Measurements from ENCODE around the gene IQCE.
"Not testable (repeated sequence)": the region's sequence is repeated elsewhere in the genome, so short reads cannot be mapped to it uniquely, and the experiment has no call there.

The IQCE gene

DNA sequence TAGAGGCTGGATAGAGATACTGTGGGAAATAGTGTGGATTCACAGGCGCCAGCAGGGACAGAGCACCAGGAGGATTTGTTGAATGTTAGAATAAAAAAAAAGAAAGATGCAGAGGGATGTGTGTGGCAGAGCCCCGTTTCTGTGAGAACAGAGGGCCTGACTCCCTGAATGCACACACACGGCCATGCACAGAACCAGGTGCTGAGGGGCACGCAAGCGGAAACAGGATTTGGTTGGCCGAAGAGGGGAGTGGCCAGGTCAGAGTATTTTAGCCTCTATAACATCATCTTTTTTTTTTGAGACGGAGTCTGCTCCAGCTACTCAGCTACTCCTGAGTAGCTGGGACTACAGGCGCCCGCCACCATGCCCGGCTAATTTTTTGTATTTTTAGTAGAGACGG, 21.9 kb downstream of the IQCE start:
- DNase-seq (ENCODE audit: low spot score), result no peak

DNA sequence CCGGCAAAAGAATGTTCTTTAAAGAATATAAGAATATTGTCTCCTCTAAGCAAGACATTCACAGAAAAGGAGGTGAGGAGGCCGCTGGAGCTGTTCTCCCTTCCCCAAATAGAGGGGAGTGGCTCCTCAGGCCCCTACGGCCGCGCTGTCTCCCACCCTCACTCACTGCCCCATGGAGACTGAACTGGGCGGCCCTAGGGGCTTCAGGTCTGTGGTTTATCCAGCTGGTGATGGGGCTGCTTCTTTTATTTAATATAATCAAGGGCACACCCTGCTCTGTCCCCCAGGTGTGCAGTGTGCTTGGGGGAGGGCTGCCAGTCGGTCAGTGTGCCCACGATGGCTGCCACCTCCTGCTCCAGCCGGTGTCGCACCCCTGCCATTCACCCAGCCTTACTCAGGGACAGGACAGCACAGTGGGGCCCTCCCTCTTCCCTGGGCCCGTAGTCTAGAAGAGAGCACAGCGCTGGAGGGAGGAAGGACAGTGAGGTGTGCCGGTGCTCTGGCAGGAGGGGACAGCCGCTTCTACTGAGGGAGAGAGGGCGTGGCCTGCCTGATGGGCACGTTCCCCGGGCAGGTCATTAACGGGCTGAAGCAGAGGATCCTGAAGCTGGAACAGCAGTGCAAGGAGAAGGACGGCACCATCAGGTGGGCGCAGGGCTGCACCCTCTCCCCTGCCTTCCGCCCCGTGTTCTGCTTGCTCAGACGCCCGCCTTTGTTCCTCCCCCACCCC, 23.4 kb downstream of the IQCE start:
- no peak for DNase-seq (ENCODE audit: low spot score)

DNA sequence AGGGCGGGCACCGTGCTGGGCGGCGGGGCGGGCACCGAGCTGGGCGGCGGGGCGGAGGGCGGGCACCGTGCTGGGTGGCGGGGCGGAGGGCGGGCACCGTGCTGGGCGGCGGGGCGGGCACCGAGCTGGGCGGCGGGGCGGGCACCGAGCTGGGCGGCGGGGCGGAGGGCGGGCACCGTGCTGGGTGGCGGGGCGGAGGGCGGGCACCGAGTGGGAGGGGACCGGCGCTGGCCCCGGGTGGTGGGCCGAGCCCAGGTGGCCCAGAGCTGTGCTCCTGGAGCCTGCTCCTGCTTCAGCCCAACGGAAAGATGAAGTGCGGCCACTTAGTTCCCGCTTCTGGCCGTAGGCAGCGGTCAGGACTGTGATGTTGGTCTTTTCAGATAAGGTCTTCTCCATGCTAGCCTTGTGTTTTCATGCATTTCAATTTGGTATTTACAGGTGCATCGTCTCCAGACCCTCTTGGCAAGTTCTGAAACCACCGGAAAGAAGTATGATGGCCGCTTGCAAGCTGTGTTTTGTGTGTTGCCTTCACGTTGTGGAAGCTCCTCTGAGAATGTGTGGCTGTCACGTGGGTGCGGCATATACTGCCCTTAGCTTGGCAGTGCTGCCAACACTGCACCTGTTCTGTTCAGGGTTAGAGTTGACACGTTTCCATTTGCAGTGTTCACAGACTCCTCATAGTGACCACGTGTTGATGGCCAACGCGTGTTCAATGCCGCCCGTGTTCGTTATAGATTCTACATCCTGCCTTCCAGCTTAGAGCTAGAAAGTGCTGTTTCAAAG, 25.2 kb downstream of the IQCE start:
- no peak for DNase-seq (ENCODE audit: low spot score)

DNA sequence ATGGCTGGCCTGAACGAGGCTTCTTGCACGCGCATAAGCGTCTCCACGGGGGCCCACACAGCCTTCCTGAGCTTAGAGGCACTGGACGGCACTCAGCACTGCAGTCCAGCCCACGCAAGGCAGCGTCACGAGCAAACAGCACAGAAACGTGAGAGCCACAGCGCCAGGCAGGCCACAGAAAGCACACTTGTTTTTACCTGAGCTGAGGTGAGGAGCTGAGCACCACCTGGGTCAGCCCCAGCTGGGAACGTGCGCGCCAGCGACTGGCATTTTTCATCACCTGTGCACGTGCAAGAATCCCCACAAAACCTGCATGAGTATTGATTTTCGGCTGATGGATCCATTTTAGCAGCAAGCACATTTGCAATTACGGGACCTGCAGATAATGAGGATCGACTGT, 26.7 kb downstream of the IQCE start:
- DNase-seq (ENCODE audit: low spot score), result no peak

DNA sequence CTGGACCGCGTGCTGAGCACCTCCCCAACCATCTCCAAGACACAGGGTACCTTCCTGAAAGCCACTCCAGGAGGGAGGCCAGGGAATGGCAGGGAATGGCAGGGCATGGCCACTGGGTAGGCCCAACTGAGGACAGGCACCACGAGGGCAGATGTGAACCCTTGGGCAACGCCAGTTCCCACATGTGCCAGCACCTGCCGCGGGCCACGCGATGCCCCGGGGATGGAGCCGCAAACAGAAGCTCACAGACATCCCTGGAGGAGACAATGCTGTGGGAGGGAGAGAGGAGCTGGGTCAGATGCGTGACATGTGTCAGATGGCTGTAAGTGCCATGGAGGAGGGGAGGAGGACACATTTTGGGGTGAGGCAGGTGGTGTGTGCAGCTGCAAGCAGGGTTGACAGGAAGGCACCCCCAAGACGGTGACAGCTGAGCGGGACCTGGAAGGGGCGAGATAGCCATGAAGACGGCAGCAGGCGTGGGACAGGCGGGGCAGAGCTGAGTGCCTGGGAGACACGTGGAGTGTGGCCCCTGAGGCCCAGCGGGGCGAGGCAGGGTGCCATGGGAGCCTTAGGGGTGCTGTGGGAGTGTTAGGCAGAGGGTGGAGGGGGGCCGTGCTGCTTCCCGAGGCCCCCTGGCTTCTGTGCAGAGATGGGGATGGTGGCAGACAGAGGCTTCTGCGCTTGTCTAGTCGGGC, 27.7 kb downstream of the IQCE start:
- no peak for DNase-seq (ENCODE audit: low spot score)

DNA sequence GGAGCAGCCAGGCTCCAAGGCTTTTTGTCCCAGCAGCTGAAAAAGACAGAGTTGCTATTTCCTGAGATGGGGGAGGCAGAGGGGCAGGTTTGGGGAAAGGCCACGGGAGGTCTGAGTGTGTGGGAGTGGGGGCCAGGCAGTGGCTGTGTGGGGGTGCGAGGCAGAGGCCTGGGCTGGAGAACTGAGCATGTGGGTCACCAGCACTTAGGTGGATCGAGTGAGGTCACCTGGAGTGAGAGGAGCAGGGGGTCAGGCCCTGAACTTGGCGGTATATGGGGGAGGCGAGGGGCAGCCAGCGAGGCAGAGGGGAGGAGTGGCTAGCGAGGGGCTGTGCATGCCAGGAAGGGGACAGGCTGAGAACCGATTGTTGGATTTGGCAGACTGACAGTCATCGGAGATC, 28.4 kb downstream of the IQCE start:
- DNase-seq (ENCODE audit: low spot score), result no peak

DNA sequence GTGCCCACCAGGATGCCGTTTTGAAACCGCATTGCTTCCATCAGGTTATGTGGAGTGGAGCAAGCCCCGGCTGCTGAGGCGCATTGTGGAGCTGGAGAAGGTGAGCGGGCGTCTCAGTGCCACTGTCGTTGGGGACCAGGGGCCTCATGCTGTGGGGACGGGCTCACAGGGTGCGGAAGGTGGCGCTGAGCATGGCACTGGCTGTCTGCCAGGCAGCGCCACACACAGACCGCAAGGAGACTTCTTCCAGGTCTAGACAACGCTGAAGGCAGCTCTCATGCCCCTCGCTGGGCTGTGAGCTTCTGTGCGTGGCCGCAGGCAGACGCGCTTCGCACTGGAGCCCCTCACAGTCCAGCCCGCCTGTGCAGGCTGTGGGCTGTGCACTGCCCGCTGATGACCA, 29.0 kb downstream of the IQCE start:
- no peak for DNase-seq (ENCODE audit: low spot score)

DNA sequence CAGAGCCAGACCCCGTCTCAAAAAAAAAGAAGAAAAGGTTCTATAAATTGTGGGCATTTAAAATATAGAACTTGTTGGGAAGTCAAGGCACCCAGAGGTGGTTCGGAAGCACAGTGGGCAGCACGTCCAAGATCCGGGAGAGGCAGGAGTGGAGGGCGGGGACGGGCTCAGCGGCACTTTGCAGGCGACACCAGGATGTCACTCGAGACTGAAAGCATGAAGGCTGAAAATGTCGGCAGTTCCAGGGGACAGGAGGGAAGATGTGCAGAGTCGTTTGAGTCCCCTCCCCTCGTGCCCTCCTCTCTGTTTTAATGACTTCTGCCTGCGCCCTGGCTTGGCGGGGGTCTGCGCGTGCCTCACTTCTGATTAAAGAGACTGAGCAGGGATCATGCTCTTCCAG, 30.6 kb downstream of the IQCE start:
- no peak for DNase-seq (ENCODE audit: low spot score)

DNA sequence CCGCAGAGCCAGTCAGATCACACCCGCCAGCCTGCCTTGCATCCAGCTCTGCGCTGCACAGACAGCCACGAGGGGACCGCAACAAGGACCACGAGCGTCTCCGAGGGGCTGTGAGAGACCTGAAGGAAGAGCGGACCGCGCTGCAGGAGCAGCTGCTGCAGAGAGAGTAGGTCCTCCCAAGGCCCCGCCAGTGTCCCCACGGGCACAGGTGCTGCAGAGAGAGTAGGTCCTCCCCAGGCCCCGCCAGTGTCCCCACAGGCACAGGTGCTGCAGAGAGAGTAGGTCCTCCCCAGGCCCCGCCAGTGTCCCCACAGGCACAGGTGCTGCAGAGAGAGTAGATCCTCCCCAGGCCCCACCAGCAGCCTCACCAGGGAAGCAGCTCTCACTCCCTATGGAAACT, 31.2 kb downstream of the IQCE start:
- DNase-seq (ENCODE audit: low spot score), result not testable (repeated sequence)

DNA sequence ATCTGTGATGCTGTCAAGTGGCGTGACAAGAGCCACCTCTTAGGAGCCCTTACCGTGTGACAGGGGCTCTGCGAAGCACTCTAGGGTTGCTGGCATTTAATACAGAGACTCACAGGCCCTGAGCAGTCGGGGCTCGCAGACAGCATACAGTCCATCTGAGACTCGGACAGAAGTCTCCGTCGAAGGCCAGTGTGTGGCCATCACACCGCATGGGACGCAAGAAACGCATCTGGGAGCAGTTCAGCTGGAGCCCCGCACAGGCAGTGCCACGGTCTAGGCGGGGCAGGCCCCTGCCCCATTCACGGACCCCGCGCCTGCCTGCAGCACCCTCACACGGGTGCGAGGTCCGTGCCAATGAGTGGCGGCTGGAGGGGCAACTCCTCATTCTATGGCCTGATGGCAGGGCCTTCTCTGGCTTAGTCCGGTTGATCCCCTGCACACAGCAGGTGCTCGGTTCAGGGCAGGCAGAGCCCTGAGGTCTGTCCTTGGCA, 33.6 kb downstream of the IQCE start:
- DNase-seq (ENCODE audit: low spot score), result no peak

DNA sequence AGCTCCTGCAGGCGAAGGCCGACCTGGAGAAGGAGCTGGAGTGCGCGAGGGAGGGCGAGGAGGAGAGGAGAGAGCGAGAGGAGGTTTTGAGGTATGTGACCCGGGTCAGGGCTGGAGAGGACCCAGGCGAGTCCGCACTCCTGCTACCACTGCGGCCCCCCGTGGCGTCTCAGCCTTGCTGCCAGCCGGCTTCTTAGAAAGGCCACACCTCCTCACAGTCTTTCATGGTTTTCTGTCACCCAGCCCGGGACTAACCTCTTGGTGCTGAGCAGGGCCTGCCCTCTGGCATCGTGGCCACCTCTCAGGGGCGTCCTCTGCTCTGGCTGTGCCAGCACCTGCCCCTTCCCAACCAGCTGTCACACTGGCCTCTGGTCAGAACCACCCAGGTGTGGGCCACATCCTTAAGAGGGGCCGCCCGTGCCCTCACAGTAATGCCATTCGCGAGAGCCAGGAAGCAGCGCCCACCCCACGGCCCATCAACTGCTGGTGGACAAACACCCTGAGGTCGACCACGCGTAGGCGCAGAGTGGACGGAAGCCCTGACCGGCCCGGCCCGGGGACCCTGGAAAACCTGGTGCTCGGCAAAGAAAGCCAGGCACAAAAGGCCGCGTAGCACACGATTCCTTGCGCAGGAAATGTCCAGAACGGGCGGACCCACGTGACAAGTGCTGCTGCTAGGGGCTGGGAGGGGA, 34.4 kb downstream of the IQCE start:
- DNase-seq (ENCODE audit: low spot score), result no peak

DNA sequence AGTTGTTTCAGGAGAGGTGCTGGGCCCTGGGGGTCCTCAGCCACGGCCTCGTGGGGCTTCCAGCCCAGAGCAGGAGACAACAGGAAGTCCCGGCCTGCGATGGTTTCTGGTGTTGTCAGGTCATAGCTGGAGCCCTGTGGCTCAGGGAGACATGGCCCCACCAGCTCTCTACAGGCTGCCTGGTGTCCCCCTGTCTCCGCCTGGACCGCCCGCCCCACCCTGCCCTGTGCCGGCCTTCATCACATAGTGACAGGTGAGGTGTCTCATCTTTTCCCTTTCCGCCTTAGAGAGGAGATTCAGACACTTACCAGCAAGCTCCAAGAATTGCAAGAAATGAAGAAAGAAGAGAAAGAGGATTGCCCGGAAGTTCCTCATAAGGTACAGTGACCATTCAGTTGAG, 35.8 kb downstream of the IQCE start:
- no peak for DNase-seq (ENCODE audit: low spot score)

DNA sequence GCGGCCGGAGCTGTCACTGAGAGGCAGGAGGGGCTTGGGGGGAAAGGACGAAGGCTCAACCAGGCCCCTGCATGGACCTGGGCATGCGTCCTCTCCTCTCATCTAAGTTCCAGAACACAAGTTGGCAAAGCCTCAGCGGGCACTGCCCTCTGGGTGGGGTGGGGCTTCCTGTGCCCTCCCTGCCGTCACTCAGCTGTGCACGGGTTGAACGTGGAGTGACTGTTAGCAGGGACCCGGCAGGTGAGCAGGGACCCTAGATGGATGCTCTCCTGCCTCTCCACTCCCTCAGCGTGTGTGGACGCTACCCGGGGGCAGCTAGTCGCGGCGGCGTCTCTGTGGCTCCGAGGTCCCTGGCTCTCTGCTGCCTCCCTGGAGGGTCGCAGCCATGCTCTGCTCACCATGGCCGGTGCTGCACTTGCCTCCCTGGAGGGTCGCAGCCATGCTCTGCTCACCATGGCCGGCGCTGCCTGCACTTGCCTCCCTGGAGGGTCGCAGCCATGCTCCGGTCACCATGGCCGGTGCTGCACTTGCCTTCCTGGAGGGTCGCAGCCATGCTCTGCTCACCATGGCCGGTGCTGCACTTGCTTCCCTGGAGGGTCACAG, 36.6 kb downstream of the IQCE start:
- no peak for DNase-seq (ENCODE audit: low spot score)

DNA sequence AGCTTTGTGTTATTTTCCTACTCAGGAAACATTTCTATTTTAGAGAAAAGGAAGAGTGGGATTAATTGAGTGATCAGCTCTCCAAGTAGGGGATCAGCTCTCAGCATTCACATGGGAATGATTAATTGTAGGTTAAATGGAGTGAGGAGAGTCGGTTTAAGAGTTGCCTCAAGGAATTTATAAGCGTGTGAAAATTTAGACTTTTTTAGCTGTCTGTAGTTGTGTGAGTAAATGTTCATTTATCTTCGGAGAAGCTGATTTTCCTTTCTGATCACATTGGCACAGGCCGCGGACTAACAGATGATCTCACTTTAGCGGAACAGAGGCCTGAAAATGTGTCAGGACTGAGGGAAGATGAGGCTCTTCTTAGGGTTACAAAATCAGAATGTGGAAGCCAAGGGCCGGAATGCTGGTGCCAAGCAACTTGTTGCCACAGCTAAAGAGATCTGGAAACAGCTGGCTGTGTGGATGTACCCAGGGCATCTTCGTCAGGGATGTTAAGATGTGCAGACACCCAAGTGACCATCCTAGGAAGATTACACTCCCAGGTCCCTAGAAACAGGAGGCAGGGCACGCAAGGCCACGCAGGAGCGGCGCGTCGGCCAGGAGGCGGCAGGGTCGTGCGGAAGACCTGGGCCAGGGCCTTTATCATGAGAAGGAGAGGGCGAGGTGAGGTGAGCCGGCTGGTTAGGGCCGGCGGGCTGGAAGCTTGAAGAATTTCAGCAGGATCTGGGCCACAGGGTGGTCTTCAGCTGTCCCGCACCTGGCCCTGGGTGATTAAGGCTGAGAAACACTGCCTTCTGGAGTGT, 37.9 kb downstream of the IQCE start:
- no peak for DNase-seq (ENCODE audit: low spot score)

DNA sequence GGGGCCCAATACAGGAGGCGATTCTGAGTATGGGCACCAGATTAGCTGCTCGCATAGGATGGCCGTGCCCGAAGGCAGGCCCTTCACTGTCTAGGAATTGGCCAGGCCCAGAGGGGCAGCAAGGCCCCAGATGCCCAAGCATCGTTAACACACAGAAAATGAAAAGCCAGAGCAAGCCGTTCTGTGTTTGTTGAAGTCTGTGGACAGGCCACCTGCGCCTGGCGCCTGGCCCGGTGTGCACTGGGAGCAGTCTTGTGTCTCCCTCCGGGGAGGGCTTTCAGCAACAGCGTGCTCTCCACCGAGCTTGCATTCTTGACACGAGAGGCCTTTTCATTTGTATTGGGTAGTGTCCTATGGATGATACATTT, 38.5 kb downstream of the IQCE start:
- DNase-seq (ENCODE audit: low spot score), result no peak

DNA sequence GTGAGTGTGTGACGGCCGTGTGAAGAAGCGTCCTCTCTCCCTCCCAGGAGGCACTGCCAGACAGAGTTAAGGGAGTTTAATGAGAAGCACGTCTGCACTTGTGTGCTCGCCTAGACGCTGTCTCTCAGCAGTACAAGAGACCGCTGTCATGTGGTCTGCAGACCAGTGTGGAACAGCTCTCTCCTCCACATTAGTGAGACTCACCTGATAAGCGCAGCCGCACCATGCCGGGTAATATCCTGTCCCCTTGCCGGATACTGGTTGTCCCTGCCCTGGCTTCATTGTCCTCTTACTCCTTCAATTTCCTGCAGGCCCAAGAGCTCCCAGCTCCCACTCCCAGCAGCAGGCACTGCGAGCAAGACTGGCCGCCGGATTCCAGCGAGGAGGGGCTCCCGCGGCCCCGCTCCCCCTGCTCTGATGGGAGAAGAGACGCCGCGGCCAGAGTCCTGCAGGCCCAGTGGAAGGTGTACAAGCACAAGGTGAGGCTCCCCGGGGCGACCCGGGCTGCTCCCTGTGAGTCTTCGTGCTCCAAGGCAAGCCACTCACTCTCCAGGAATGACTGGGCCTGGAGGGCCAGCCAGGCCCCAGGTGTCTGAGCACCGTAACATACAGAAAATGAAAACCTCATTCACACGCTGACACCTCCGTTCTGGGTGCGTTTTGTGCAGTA, 39.5 kb downstream of the IQCE start:
- no peak for DNase-seq (ENCODE audit: low spot score)

DNA sequence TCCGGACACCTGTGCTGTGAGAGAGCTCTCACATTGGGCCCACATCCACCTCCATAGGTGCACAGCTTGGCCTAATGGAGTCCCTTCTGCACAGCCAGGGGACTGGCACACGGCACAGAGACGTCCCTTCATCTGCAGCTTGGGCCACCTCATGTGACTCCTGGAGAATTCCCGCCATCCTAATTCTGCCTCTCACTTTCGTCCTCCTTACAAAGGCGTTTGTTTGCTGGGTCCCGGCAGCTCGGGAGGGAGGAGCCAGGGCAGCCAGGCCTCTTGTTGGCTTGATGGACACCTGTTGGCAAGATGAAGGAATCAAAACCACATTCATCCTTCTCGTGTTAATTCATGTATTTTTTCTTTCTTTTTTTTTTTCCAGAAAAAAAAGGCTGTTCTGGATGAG, 42.3 kb downstream of the IQCE start:
- no peak for DNase-seq (ENCODE audit: low spot score)

DNA sequence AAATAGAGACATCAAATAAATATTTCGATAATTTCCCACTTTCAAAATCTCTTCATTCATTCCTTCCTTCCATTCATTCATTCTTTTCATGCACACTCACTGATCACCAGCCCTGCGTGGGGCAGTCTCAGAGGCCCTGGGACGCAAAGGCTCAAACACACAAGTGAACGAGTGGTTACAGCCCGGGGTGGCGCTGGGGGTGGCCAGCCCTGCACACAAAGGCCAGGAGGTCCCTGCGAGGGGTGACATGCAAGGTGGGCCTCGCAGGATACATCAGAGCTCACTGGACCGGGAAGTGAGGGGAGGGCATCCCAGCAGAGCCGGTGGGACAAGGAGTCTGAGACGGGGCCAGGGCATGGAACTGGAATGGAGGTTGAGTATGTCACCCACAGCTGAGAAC, 43.1 kb downstream of the IQCE start:
- no peak for DNase-seq (ENCODE audit: low spot score)

DNA sequence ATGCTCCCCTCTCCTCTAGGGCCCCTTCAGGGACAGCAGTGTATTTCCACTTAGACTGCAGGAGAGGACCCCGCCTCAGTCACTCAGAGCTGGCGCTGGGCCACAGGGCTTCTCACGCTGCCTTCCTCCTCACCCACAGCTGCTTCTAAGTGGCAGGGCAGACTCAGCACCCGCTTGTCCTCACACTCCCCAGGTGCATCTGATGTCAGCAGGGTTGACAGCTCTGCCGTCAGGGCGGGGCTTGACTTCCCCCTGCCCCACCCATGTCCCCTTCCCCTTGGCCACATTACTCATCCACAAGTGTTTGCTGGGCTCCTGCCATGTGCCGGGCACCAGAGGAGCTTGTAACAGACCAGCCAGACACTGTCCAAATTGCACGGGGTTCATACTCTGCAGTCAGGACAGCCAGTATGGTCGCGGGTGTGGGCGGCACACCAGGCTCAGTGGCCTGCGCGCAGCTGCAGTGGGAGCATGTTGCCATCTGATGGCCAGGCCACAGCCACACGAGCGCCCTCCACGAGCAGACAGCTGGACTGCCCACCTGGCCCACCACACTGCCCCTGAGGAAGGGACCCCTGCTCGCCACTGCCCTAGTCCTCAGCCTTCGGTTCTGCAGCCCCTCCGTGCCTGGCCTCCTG, 43.7 kb downstream of the IQCE start:
- no peak for DNase-seq (ENCODE audit: low spot score)
